GM18519 (cell line): ENCODE measurements around the gene TSPAN4.

Experiments
- ATAC-seq: cut with Tn5 transposase; IDR thresholded peaks from one replicate; pipeline ENCODE4 v1.9.1; 2021; ENCODE audit warnings: mild to moderate bottlenecking, moderate library complexity; ENCODE audit not compliant: unreplicated experiment, low FRiP score

TSPAN4 gene

DNA sequence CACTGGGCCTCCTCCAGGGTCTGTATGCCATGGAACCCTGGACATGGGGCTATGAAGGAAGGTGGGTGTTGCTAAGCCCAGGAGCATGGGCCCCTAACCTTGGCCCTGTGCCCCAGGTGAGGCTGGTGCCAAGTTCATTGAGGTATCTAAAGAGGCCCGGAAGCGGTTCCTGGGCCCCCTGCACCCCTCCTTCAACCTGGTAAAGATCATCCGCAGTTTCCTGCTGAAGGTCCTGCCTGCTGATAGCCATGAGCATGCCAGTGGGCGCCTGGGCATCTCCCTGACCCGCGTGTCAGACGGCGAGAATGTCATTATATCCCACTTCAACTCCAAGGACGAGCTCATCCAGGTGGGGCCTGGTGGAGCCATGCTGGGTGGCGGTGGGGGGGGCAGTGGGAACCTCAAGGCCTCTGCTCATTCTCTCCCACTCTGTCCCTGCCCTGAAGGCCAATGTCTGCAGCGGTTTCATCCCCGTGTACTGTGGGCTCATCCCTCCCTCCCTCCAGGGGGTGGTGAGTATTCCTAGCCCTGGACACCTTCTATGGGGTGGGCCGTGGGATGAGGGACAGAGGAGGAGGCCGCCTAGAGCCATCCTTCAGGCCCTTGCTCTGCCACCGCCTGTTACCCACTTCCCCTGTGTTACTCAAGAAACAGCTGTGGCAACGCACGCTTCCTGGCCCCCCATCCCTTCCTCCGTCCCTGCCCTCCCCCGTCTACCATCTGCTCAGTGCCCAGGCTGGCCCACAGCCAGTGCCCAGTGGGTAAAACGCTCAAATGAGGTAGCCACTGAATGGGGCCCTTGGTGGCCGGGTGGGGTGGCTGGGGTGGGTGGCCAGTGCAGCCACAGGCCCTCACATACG, 20.9 kb upstream of the TSPAN4 start:
- no peak for ATAC-seq

DNA sequence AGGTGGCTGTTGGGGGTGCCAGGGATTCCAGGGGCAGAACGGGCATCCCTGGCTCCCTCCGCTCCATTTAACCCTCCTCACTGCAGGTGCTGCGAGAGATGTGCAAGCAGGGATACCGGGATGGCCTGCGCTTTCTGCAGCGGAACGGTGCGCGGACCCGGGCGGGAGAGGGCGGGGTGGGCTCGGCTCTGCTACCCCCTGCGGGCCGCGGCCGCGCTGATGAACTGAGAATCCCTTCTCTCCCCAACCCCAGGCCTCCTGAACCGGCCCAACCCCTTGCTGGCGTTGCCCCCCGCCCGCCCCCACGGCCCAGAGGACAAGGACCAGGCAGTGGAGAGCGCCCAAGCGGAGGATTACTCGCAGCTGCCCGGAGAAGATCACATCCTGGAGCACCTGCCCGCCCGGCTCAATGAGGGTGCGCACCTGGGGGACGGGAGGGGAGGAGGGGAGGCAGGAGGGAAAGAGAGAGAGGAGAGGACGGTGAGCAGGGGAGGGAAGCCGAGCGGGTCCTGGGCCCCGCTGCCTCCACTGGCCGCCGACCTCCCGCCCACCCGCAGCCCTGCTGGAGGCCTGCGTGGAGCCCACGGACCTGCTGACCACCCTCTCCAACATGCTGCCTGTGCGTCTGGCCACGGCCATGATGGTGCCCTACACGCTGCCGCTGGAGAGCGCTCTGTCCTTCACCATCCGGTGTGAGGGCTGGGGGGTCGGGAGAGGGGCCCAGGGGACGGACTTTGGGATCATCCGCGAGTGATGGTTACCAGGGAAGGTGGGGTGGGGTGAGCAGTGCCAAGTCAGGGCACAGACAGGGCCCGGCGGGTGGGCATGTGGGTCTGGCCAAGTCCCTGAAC, 19.0 kb upstream of the TSPAN4 start:
- no peak for ATAC-seq

- no peak for ATAC-seq
Observed at GRCh38 chr11:824292-824880, 18.3 kb upstream of the TSPAN4 start.

GRCh38 chr11:824942-825341, 17.7 kb upstream of the TSPAN4 start:
- ATAC-seq = no peak

DNA sequence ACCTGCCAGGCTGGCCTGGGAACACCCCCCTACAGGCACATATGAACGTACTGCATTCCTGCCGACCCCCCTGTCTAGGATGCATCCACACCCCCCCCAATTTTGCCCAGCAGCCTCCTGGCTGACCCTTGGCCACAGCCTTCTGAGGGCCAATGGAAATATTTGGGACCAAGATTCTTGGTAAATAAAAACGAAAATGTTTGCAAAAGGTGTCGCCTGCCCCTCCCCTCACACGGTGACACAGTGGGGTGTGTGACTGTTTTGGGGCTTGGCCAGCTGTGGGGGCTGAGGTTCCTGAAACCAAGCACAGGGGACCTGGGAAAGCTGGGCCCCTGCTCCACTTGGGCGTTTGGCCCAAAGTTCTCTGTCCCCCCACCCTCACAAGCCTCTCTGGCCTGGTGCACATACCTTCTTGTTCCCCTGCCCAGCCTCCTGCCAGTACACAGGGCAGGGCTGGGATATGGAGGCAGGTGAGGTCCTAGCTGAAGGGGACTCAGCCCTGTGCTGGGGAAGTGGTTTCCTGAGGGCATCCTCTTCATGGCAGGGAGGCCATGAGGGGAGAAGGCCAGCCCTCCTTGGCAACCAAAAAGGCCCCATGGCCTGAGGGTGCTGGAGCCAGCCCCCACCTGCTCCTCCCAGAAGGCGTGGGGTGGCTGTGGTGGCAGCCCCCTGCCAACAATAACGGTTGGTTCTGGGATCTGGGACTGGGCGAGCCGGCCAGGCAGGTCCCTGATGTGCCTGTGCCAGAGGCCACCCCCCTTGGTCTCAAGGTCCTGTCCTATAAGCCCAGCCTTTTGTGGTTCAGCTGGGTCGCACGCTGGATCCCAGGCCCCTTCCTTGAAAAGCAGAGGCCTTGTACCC, 17.1 kb upstream of the TSPAN4 start:
- no peak for ATAC-seq

DNA sequence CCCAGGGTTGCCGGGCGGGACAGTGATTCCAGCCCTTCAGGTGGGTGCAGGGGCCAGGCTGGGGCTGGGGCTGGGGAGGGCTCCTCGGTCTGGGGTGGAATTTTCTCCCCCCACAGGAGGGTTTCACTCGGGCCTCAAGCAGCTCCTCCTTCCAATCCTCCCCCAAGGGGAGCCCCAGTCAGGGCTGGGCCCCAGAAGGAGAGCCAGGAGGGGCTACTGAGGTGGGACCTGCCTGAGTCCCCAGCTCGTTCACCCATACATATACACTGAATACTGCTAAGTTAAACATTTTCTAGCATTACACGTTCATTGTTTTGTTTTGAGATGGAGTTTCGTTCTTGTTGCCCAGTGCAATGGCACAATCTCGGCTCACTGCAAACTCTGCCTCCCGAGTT, 16.4 kb upstream of the TSPAN4 start:
- no peak for ATAC-seq

DNA sequence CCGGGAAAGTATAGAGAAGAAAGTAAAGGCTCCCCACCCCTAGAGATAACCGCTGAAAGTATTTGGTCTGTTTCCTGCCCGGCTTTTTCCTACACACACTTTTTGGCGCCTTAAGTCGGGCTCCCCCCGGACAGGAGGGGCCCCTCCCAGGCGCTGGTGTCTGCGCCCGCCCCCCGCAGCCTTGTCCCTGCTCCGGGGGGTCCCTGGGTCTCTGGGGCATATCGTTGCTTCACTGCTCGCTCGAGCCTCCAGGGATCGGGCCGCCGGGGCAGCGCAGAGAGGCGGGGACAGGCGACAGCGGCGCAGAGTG, 15.9 kb upstream of the TSPAN4 start:
- ATAC-seq = no peak

DNA sequence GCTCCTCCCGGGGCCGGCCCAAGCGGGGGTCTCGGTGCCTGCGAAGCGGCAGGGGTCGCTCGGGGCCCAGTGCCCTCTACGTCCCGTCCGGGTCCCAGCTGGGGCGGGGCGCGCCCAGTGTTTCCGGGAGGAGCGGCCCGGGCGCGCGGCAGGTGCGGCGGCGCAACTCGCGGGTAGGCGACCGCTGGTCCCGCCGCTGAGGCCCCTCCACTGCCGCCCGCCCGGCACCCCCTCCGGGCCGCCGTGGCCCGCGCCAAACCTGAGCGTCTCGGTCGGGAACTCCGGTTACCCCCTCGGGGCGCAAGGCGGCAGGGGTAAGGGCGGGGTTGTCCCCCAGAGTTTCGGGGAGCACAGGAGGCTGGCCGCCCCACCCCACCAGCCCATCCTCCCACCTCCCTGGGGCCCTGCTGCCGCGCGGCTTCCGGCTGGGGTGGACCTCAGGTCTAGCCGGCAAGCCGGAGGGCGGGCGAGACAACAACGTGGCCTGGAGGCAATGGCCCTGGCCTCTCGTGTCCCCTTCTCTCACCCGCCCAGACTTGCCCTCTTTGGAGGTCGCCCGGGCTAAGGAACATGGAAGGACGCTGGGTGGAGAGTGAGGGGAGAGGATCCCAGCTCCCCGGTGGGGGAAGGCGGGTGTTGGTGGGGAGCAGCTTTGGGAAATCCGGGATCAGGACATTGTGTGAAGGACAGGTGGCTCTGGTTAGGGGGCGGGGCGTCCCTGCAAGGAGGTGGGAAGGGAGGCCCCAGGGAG, 15.3 kb upstream of the TSPAN4 start:
- no peak for ATAC-seq

DNA sequence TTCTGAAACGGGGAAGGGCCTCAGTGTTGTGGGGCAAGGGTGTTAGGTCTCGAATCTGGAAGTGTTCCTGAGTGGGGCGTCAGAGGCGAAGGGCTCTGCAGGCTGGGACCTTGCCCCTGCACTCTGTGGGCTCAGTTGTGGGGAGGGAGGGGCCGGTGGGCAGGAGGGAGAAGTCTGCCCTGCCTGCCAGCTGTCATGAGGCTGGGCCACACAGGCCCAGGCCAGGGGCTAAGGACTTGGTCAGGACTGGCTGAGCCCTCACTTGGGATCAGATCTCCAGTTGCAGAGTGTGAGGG, 14.8 kb upstream of the TSPAN4 start, which contains the start of gene CRACR2B:
Gene CRACR2B, plus strand, starts transcription at position 23 of the 296 bp plus-strand sequence. CDS start 689 bp downstream, outside the sequence.
- no peak for ATAC-seq

- ATAC-seq = no peak
Observed at GRCh38 chr11:828506-829175, 14.0 kb upstream of the TSPAN4 start.

DNA sequence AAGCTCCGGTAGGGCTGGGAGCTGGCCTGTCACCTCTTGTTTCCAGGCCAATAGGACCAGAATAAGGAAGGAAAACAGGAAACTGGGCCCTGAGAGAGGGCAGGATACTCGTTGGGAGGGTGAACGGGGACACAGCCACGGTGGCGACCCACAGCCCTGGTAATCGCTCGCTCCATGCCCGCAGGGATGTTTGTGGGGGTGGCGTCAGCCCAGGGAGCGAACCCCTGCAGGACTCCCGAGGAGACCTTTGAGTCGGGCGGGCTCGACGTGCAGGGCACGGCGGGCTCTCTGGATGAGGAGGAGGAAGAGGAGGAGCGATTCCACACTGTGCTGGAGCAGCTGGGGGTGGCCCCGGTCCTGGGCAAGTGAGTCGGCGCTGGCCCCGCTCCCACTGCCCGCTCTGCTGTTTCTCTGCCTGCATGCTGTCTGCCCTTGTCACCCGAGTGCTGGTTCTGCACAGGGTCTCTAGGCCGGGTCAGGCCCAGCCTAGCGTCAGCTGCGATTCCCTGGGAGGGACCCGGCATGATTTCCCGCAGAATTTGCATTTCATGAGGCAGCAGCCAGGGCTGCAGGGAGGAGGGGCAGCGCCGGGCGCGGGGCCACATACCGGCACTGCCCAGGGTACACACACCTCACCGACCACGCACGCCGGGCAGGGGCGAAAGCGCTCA, 13.3 kb upstream of the TSPAN4 start:
- ATAC-seq = no peak

DNA sequence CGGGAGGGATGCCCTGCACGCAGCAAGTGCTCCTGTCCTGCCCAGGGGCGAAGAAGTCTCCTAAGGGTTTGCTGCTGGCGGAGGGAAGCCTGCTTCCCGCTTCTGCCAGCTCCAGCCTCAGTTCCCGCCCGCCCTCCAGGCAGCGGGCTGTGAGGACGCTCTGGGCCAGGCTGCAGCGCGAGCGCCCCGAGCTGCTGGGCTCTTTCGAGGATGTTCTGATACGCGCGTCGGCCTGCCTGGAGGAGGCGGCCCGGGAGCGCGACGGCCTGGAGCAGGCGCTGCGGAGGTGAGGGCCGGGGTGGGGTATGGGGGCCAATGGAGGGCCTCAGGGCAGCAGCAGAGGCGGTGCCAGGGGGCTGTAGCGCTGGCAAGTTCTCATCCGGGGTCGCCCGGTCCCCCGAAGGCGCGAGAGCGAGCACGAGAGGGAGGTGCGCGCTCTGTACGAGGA, 12.8 kb upstream of the TSPAN4 start:
- ATAC-seq = no peak

GRCh38 chr11:830295-831117, 12.1 kb upstream of the TSPAN4 start:
- ATAC-seq = no peak

- no peak for ATAC-seq
Observed at GRCh38 chr11:831118-831864, 11.4 kb upstream of the TSPAN4 start.

GRCh38 chr11:831961-832528, 10.6 kb upstream of the TSPAN4 start:
- no peak for ATAC-seq

GRCh38 chr11:832529-833113, 10.0 kb upstream of the TSPAN4 start, which contains the start of gene CD151:
Gene CD151, plus strand, starts transcription at chr11:832952. Its CDS starts 3,118 bp downstream, at chr11:836070.
- ATAC-seq = no peak
